WTC11 (cell line): ENCODE results near the gene HMMR. TPM values are rescaled to one million over a fixed set of nuclear protein-coding genes. Genes with fewer than 3 reads are reported as not detected.

Experiments used
- ATAC-seq: fragments of 200-7000 bp; cut with Tn5 transposase; 2 replicates; pipeline ENCODE4 v1.10.0; 2021; ENCODE audit warnings: mild to moderate bottlenecking, moderate library complexity
- CTCF ChIA-PET: fragments of 300-600 bp; sonication (Branson Sonifier 250); formaldehyde crosslinking; loops from one replicate; lab custom pipeline; 2021; ENCODE audit warnings: antibody characterized with exemption; lab: Charles Lee
- POLR2A ChIA-PET: fragments of 350-600 bp; sonication (Branson Sonifier 250); formaldehyde crosslinking; loops from one replicate; lab custom pipeline; 2021; ENCODE audit warnings: antibody characterized with exemption; lab: Charles Lee
- DNase-seq: peaks from one replicate; pipeline ENCODE4 v3.0.0; 2021; ENCODE audit warnings: low spot score
- H3K27ac Mint-ChIP-seq: 2 replicates; pipeline ENCODE4 v1.8.0; 2021; ENCODE audit warnings: mixed read lengths
- H3K27me3 Mint-ChIP-seq: 2 replicates; pipeline ENCODE4 v1.8.0; 2021; ENCODE audit warnings: low read depth, mild to moderate bottlenecking, moderate library complexity, mixed read lengths
- H3K36me3 Mint-ChIP-seq: 2 replicates; pipeline ENCODE4 v1.8.0; 2021; ENCODE audit warnings: mixed read lengths
- H3K4me1 Mint-ChIP-seq: 2 replicates; pipeline ENCODE4 v1.8.0; 2022; ENCODE audit warnings: mixed read lengths
- H3K4me3 Mint-ChIP-seq: 2 replicates; pipeline ENCODE4 v1.8.0; 2021; ENCODE audit warnings: mild to moderate bottlenecking, moderate library complexity, mixed read lengths
- H3K9me3 Mint-ChIP-seq: 2 replicates; pipeline ENCODE4 v1.8.0; 2021; ENCODE audit warnings: mixed read lengths
- AR ChIP-seq: fragments of 250-450 bp; sonication (Bioruptor Pico); IDR thresholded peaks from 2 replicates; pipeline ENCODE4 v1.9.0; 2021; ENCODE audit warnings: mild to moderate bottlenecking
- ARID4B ChIP-seq: sonication (generic); formaldehyde crosslinking; IDR thresholded peaks from 2 replicates; pipeline ENCODE4 v1.8.0; 2023; ENCODE audit warnings: missing genetic modification reagents, mild to moderate bottlenecking, borderline replicate concordance
- ATF1 ChIP-seq: sonication (generic); formaldehyde crosslinking; IDR thresholded peaks from 2 replicates; pipeline ENCODE4 v1.8.1; 2023; ENCODE audit warnings: mild to moderate bottlenecking, moderate library complexity, missing genetic modification reagents
- ATF6 ChIP-seq: sonication (generic); formaldehyde crosslinking; IDR thresholded peaks from 2 replicates; pipeline ENCODE4 v1.8.1; 2023; ENCODE audit warnings: mild to moderate bottlenecking, missing genetic modification reagents
- CTCF ChIP-seq: fragments of 200-600 bp; IDR thresholded peaks from 2 replicates; pipeline ENCODE4 v1.8.0; 2022; ENCODE audit warnings: antibody characterized with exemption
- E2F4 ChIP-seq: sonication (generic); formaldehyde crosslinking; IDR thresholded peaks from 2 replicates; pipeline ENCODE4 v1.8.1; 2022; ENCODE audit warnings: low read depth, mild to moderate bottlenecking, moderate library complexity, missing genetic modification reagents, borderline replicate concordance
- ERG ChIP-seq: fragments of 250-450 bp; sonication (Bioruptor Pico); IDR thresholded peaks from 2 replicates; pipeline ENCODE4 v1.8.0; 2021; ENCODE audit warnings: mild to moderate bottlenecking
- GABPB1 ChIP-seq: sonication (generic); formaldehyde crosslinking; IDR thresholded peaks from 2 replicates; pipeline ENCODE4 v1.8.1; 2023; ENCODE audit warnings: mild to moderate bottlenecking, missing genetic modification reagents
- IRF2 ChIP-seq: sonication (generic); formaldehyde crosslinking; IDR thresholded peaks from 2 replicates; pipeline ENCODE4 v1.8.0; 2022; ENCODE audit warnings: low read depth, missing genetic modification reagents, borderline replicate concordance
- JAZF1 ChIP-seq: fragments of 250-450 bp; sonication (Bioruptor Pico); IDR thresholded peaks from 2 replicates; pipeline ENCODE4 v1.9.0; 2021; ENCODE audit warnings: moderate library complexity, mild to moderate bottlenecking, inconsistent platforms
- KAT7 ChIP-seq: sonication (generic); formaldehyde crosslinking; IDR thresholded peaks from 2 replicates; pipeline ENCODE4 v1.8.1; 2023; ENCODE audit warnings: missing genetic modification reagents, mild to moderate bottlenecking, borderline replicate concordance
- PRRX2 ChIP-seq: fragments of 250-450 bp; sonication (Bioruptor Pico); IDR thresholded peaks from 2 replicates; pipeline ENCODE4 v1.8.0; 2021; ENCODE audit warnings: mild to moderate bottlenecking
- USF1 ChIP-seq: sonication (generic); formaldehyde crosslinking; IDR thresholded peaks from 2 replicates; pipeline ENCODE4 v1.8.0; 2022; ENCODE audit warnings: mild to moderate bottlenecking, missing genetic modification reagents
- ZNF138 ChIP-seq: sonication (generic); formaldehyde crosslinking; conservative IDR thresholded peaks from 2 replicates; pipeline ENCODE4 v1.8.1; 2022; ENCODE audit warnings: mild to moderate bottlenecking, moderate library complexity, missing genetic modification reagents
- total RNA-seq: library from RNA; stranded (reverse); gene quantifications from 3 replicates; pipeline ENCODE4 v1.2.3, GENCODE V29; 2021

The HMMR gene
- total RNA-seq, 1 experiment from 2014 or later = 78.5 TPM

GRCh38 chr5:163445345-163445744 lies 15.1 kb upstream of the HMMR start:
- POLR2A ChIA-PET = interaction anchor here (0.6 kb wide), 1 partner anchor 10 kb away, joined by 3 read pairs; no protein-coding TSS in a partner anchor
- no peak for TF ChIP-seq PRRX2
- no peak for TF ChIP-seq KAT7 (CRISPR knock-in tag)
- TF ChIP-seq ZNF138 (CRISPR knock-in tag) = no peak
- no peak for TF ChIP-seq JAZF1 (CRISPR knock-in tag)
- TF ChIP-seq AR (CRISPR knock-in tag) = no peak
- no peak for TF ChIP-seq IRF2 (CRISPR knock-in tag)
- no peak for TF ChIP-seq ATF6 (CRISPR knock-in tag)
- TF ChIP-seq ERG (CRISPR knock-in tag) = no peak
- no peak for TF ChIP-seq CTCF
- no peak for TF ChIP-seq GABPB1
- no peak for TF ChIP-seq E2F4
- TF ChIP-seq USF1 = no peak
- TF ChIP-seq ARID4B (CRISPR knock-in tag) = no peak
- TF ChIP-seq ATF1 (CRISPR knock-in tag) = no peak
- TF ChIP-seq, all 79 proteins: peak for 0
- DNase-seq (no peak), ATAC-seq (no peak; the same call in 1 of the 2 replicates)
- H3K27ac Mint-ChIP-seq = no peak overlapping the region
- H3K36me3 Mint-ChIP-seq = peaks cover 82% of the 10 kb centered on the region
- no peaks in the 10 kb centered on the region for H3K27me3 Mint-ChIP-seq
- H3K4me3 Mint-ChIP-seq = no peak overlapping the region
- H3K4me1 Mint-ChIP-seq = peaks cover 8% of the 10 kb centered on the region
- H3K9me3 Mint-ChIP-seq = peaks cover 9% of the 10 kb centered on the region
- CTCF ChIA-PET = no interaction called here
